ENCODE results near the gene GRIK5.
"Not testable (repeated sequence)": the region's sequence is repeated elsewhere in the genome, so short reads cannot be mapped to it uniquely, and the experiment has no call there.

GRIK5 gene

GRCh38 chr19:42069619-42070351 lies at the start of gene GRIK5:
Gene GRIK5, minus strand, starts transcription at chr19:42070206. Its CDS starts 4,436 bp downstream, at chr19:42065770.
- no peak for DNase-seq (ENCODE audit: low read depth)

GRCh38 chr19:42117076-42117475 lies 47.1 kb upstream of the GRIK5 start:
- DNase-seq (ENCODE audit: low read depth), result no peak

- no peak for DNase-seq (ENCODE audit: low read depth)
Measured at GRCh38 chr19:42116308-42117075, 46.5 kb upstream of the GRIK5 start.

GRCh38 chr19:42115705-42116104 lies 45.7 kb upstream of the GRIK5 start:
- no peak for DNase-seq (ENCODE audit: low read depth)

GRCh38 chr19:42115219-42115618 lies 45.2 kb upstream of the GRIK5 start:
- DNase-seq (ENCODE audit: low read depth), result no peak

- no peak for DNase-seq (ENCODE audit: low read depth)
Measured at GRCh38 chr19:42114412-42114811, 44.4 kb upstream of the GRIK5 start.

- peak; percentile 93 for DNase-seq (ENCODE audit: low read depth)
Measured at GRCh38 chr19:42113641-42114348, 43.8 kb upstream of the GRIK5 start.

- DNase-seq (ENCODE audit: low read depth), result peak; percentile 28
Measured at GRCh38 chr19:42111811-42112210, 41.8 kb upstream of the GRIK5 start.

GRCh38 chr19:42111384-42111783 lies 41.4 kb upstream of the GRIK5 start:
- DNase-seq (ENCODE audit: low read depth), result peak; percentile 86

- no peak for DNase-seq (ENCODE audit: low read depth)
Measured at GRCh38 chr19:42110658-42111057, 40.7 kb upstream of the GRIK5 start.

- no peak for DNase-seq (ENCODE audit: low read depth)
Measured at GRCh38 chr19:42109896-42110295, 39.9 kb upstream of the GRIK5 start.

GRCh38 chr19:42108527-42109389 lies 38.8 kb upstream of the GRIK5 start:
- peak; percentile 71 for DNase-seq (ENCODE audit: low read depth)

GRCh38 chr19:42105368-42105767 lies 35.4 kb upstream of the GRIK5 start:
- no peak for DNase-seq (ENCODE audit: low read depth)

- DNase-seq (ENCODE audit: low read depth), result no peak
Measured at GRCh38 chr19:42102877-42103276, 32.9 kb upstream of the GRIK5 start.

- not testable (repeated sequence) for DNase-seq (ENCODE audit: low read depth)
Measured at GRCh38 chr19:42100241-42100640, 30.2 kb upstream of the GRIK5 start.

GRCh38 chr19:42099336-42099925 lies 29.4 kb upstream of the GRIK5 start:
- no peak for DNase-seq (ENCODE audit: low read depth)

- DNase-seq (ENCODE audit: low read depth), result no peak
Measured at GRCh38 chr19:42098781-42099180, 28.8 kb upstream of the GRIK5 start.

GRCh38 chr19:42097461-42097860 lies 27.5 kb upstream of the GRIK5 start:
- no peak for DNase-seq (ENCODE audit: low read depth)

- DNase-seq (ENCODE audit: low read depth), result no peak
Measured at GRCh38 chr19:42096255-42096837, 26.3 kb upstream of the GRIK5 start.

GRCh38 chr19:42095814-42096230 lies 25.8 kb upstream of the GRIK5 start:
- no peak for DNase-seq (ENCODE audit: low read depth)

All from GM04504 (cell line).